Retinal pigment epithelial cell (primary cell): ENCODE measurements around the gene CKAP4.

Experiments
- DNase-seq: peaks from one replicate; pipeline ENCODE4 v3.0.0-alpha.2; 2010; ENCODE audit warnings: low read depth
- H3K4me3 ChIP-seq: 2 replicates; pipeline ENCODE4 v1.5.1; 2011; ENCODE audit warnings: mild to moderate bottlenecking, low read length, control low read depth, moderate library complexity
- TF ChIP-seq, protein P1 (sequence below): conservative IDR thresholded peaks from 2 replicates; pipeline ENCODE4 v1.5.1; 2011; ENCODE audit warnings: low read depth, low read length, control low read depth, inconsistent platforms

Gene CKAP4

DNA sequence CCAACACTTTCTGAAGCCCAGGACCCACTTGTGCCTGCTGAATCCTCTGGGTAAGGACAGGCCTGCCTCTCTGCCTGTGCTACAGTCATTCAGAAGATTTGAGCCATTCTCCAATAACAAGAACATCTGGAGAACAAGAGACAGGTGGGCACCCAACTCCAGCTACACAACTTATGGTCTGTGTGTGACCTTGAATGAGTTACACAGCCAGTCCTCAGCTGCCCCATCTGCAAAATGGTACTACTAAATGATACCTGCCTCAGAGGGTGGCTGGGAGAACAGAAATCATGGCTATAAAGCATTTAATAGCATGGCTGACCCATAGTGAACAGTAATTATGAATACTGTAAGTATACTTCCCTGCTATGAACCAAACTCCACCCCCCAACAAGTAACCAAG lies 4.2 kb downstream of the CKAP4 start:
- DNase-seq, result no peak
- no peak overlapping the region for H3K4me3 ChIP-seq
- TF ChIP-seq, protein P1, sequence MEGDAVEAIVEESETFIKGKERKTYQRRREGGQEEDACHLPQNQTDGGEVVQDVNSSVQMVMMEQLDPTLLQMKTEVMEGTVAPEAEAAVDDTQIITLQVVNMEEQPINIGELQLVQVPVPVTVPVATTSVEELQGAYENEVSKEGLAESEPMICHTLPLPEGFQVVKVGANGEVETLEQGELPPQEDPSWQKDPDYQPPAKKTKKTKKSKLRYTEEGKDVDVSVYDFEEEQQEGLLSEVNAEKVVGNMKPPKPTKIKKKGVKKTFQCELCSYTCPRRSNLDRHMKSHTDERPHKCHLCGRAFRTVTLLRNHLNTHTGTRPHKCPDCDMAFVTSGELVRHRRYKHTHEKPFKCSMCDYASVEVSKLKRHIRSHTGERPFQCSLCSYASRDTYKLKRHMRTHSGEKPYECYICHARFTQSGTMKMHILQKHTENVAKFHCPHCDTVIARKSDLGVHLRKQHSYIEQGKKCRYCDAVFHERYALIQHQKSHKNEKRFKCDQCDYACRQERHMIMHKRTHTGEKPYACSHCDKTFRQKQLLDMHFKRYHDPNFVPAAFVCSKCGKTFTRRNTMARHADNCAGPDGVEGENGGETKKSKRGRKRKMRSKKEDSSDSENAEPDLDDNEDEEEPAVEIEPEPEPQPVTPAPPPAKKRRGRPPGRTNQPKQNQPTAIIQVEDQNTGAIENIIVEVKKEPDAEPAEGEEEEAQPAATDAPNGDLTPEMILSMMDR, result no peak

DNA sequence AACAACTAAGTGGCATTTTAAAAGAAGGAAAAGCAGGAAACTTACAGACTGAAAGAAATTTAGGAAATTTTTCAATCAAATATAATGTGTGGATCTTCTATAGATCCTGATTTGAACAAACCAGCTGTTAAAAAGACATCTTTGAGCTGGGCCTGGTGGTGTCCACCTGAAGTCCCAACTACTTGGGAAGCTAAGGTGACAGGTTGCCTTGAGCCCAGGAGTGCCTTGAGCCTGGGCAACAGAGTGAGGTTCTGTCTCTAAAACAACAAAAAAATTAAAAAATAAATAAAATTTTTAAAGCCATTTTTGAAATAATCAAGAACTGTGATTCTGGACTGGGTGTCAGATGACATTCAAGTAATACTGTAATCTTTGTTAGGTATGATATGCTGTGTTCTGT lies 7.0 kb downstream of the CKAP4 start:
- DNase-seq, result no peak
- no peak overlapping the region for H3K4me3 ChIP-seq
- TF ChIP-seq, protein P1, result no peak

DNA sequence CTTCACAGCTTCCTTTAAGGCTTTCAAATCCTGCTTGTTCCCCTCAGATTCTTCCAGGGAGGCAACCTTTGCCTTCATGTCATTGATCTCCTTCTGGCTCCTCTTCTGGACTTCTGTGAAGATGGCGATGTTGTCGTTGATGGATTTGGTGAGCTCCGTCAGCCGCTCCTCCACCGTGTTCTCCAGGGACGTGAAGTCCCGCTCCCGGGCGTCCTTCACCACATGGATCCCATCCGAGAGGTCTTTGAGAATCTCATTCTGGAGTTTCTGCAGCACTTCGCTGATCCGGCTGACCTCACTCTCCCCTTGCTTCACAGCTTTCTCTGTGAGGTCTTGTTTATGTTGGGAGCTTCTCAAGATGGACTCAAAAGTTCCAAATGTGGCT lies 7.9 kb downstream of the CKAP4 start:
- TF ChIP-seq, protein P1, result no peak
- no peak overlapping the region for H3K4me3 ChIP-seq
- no peak for DNase-seq

DNA sequence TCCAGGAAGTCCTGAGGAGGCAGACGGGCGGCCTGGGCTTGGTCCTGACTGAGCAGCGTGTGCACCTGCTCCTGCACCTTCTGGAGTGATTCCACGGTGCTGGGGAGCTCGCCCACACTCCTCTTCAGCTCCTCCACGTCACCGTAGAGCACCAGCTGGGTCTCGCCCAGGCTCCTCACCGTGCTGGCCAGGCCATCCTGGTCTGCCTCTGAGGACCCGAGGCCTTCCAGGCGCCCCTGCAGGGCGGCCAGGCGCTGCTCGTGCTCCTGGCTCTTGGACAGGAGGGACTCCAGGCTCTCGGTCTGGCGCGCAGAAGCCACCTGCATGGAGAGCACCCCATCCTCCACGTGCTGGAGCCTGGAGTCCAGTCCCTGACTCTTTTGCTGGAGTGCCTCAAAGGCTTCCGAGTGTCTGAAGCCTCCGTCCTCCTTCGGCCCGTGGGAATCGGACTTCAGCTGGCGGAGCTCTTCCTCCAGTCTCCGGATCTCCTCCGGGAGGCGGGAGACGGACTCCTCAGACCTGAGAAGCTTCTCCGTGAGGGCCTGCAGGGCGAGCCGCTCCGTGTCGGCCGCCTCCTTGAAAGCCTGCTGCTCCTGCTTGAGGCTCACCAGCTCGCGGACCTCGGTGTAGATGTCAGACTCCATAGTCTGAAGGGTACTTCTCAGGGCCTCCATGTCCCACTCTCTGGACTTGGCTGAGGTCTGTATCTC lies 8.4 kb downstream of the CKAP4 start:
- TF ChIP-seq, protein P1, result no peak
- H3K4me3 ChIP-seq, result no peak overlapping the region
- DNase-seq, result no peak

DNA sequence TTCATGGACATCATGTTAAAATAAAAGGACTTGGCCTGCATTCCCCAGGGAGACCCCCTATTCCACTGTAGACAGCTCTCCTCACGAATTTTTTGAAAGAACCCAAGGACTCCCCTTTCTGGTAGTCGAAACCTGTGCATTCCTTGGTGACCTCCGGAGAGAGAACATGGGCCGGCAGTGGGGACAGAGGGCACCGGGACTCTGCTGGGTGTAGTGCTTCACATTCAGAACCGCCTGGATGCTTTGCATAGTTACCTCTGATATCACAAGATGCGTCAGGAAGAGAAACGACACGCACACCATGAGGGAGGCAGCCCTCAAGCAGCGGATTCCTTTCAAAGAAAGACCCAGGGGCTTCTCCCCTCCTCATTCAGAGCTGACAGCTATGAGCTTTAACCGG lies 9.7 kb downstream of the CKAP4 start:
- TF ChIP-seq, protein P1, result no peak
- no peak overlapping the region for H3K4me3 ChIP-seq
- DNase-seq, result no peak

DNA sequence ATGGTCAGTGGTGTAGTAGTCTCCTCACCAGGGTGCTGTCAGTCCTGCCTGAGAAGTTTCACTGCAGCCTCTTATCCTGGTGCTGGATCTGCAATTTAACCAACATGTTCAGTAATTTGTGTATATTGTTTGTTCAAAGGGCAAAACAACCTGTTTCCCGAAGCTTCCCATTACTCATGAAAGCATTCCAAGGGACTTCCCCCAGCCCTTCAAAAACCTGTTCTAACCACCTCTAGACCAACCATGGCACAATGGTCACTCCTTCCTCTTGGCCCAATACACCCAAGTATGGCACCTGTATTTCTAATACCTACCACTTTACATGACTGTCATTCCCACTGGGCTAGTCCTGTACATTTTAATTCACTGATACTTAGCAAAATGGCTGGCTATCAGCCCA lies 12.1 kb downstream of the CKAP4 start:
- no peak for DNase-seq
- TF ChIP-seq, protein P1, result no peak

DNA sequence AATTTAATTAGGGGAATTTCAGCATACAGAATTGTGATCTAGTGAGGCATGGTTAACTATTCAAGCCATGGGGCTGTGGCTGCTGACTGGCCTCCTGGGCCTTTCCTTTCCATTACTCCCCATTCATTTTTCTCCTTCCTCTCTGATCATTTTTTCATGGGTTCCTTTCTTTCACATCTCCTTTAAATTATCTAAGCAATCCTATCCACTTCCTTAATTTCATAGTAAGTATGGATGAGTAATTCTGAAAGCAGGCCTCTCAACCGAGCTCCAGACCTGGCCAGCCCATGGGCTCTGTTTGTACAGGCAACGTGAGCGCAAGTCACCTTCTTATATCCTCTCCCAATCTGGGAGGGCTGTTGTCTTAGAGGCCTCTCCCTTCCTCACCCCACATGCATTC lies 13.4 kb downstream of the CKAP4 start:
- DNase-seq, result no peak

More for the DNA sequence above, 12.1 kb downstream of the CKAP4 start:
- no peak overlapping the region for H3K4me3 ChIP-seq

More for the DNA sequence above, 13.4 kb downstream of the CKAP4 start:
- H3K4me3 ChIP-seq, result no peak overlapping the region
- TF ChIP-seq, protein P1, result no peak
